Stimulated activated CD8-positive, alpha-beta memory T cell treated with anti-CD3 and anti-CD28 coated beads, Interleukin-7, amount 100 ng/mL, for 1 hour (primary cell): Measurements from ENCODE around the gene PSMA3.

Experiments used
- DNase-seq, 2 donors: peaks; one replicate each; pipeline ENCODE4 v3.0.0-alpha.2; 2020; ENCODE audit warnings: low read depth in 2 of 2

PSMA3 gene

GRCh38 chr14:58272588-58273372 is 28.1 kb downstream of the PSMA3 start:
- DNase-seq: no peak

DNA sequence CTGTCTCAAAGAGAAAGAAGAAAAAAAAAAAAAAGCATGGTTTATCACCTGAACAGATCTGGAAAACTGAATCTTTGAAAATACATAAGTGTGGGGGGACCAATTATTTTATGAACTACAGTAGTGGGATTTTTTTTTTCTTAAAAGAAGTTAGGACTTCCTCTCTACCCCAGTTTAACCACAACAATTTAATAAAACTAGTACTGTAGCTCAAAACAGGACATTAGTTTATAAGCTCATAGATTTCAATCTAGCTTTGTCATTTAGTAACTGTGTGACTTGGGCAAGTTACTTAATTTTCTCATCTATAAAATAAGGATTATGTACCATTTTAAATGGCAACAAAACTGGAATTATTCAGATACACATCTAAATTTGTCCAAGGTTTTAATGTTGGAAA is 30.2 kb downstream of the PSMA3 start:
- DNase-seq: no peak

GRCh38 chr14:58275527-58276190 is 31.0 kb downstream of the PSMA3 start:
- no peak for DNase-seq

DNA sequence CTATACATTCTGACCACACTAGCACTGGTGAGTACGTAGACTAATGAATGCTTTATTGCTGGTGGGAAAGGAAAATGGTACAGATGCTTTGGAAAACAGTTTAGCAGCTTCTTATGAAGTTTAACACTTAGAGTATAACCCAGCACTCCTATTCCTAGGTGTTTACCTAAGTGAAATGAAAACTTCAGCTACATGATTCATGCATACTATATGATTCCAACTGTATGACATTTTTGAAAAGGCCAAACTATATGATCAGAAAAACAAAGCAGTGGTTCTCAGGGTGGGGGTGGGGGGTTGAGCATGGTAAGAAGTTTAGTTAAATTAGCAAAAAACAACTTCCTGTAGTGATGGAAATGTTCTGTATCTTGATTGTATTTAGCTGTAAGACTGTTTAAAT is 31.6 kb downstream of the PSMA3 start:
- no peak for DNase-seq

DNA sequence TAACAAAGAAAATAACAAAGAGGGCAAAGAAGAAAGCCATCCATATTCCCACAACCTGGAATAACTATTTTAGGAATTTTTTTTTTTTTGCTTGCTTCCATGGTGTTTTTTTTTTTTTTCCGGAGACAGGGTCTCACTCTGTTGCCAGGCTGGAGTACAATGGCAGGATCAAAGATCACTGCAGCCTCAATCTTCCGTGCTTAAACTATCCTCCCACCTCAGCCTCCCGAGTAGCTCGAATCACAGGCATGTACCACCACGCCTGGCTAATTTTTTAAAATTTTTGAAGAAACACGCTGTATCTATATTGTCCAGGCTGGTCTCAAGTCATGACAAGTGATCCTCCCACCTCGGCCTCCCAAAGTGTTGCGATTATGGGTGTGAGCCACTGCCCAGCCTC is 33.5 kb downstream of the PSMA3 start:
- DNase-seq: no peak

DNA sequence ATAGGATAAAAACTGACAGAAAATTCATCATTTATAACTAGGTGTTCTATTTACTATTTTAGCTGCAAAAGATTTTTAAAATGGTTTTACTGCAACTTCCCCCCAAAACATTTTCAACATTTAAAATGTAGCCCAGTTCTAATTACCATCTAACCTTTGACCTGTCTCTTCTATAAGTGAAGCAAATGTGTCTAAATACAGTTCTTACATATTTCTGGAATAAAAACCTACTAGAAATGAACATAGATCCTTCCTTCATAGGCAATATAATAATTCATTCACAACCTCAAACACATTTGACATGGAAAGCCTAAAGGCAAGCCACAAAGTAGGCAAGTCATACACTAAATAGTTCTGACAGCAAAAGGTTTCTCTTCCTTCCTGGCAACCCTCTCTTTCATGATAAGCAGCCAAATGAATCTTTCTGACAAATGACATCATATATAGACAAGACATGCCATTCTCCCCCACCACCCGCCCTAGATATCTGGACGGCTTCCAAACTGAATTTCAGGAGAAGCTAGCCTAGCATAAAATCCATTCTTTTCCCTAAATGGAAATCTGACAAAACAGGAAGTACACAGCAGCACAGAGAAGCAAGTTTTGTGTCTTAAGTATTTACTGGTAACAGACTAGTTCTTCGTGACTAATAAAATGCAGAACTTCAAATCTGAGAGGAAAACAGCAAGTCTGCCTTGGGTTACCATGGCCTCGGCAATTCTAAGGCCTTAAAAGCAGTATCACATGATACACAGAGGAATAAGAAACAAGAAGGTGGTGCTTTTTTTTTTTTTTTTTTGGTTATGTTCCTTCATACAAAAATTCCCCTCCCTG is 36.5 kb downstream of the PSMA3 start:
- DNase-seq: no peak

DNA sequence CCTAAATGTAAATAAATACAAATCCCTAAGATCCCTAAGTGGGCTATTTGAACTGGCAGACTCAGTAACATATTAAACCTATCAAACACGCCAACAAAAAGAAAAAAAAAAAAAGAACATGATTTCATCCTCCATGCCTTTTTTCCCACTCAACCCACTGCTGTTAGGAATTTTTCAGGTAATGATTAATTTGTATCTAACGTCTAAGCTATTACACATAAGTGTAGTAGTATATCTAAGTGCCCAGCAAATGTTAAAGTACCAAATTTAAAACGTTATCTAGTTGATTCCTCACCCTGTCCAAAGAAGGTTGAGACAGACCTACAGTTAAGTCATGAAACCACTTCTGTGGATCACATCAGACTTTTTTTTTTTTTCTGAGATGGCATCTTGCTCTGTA is 37.3 kb downstream of the PSMA3 start:
- DNase-seq: no peak

DNA sequence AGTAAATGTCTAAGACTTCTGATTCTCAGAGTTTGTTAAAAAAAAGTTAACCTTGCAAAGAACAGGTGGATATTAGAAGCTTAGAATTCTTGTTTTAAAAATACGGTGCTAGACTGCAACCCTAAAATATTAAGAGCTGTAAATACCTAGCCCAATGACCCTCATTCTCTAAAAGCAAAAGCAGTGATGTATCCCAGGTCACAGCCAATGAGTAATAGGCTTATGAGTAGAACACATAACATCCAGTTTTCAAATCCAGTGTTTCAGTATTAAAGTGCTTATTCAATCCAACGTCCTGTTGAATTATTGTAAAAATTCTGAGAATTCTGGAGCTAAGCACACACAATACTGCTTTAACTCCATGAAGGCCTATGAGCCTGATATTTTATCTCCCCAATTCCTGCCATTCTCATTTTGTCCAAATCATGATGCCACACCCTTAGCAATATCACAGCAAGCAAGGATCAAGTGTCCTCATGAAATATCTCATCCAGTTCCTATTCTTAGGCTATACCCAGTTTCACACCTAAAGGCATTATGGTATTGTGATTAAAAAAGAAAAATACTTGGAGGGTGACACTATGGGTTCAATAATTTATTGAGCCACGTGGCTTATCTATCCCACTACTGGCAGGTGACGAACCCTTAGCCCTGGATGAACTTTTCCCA is 38.4 kb downstream of the PSMA3 start:
- no peak for DNase-seq

GRCh38 chr14:58283730-58284129 is 39.1 kb downstream of the PSMA3 start:
- DNase-seq: no peak

DNA sequence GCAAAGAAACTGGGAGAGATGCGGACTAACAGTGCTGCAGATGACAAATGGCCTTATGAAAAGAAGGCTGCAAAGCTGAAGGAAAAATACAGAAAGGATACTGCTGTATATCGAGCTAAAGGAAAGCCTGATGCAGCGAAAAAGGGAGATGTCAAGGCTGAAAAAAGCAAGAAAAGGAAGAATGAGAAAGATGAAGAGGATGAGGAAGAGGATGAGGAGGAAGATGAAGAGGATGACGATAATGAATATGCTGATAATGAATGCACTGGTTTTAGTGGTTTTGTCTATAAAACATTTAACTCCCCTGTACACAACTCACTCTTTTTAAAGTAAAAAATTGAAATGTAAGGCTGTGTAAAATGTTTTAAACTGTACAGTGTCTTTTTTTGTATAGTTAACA is 40.5 kb downstream of the PSMA3 start:
- DNase-seq: no peak

- DNase-seq: no peak
Observed at GRCh38 chr14:58287607-58288042, 43.0 kb downstream of the PSMA3 start.

DNA sequence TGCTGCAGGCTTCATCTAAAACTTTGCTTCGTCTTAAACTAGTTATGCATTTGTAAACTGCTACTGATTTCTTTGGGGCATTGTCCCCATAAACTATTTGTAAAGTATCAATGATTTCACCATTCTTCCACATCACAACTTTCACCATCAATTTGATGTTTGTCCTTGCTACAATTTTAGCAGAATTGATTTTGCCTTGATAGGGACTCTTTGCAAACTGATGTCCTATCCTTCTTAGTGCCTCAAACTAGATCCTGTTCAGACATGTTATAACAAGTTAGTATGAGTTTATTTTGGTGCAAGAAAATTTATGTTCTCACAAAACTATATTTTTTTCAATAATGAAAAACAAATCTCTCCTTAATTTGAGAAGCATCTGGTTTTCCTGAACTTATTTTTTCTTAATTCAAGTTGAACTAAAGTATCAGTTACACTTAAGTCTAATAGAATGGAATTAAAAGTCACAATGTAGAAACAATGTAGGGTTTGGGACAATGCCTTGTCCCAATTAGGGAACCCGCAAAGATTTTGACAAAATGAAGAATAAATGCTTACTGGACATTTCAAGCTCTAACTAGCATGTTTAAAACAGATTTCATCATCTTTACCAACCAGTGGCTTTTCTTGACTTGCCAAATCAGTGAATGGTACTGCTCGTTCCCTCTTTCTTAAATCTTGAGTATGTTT is 43.6 kb downstream of the PSMA3 start:
- no peak for DNase-seq

DNA sequence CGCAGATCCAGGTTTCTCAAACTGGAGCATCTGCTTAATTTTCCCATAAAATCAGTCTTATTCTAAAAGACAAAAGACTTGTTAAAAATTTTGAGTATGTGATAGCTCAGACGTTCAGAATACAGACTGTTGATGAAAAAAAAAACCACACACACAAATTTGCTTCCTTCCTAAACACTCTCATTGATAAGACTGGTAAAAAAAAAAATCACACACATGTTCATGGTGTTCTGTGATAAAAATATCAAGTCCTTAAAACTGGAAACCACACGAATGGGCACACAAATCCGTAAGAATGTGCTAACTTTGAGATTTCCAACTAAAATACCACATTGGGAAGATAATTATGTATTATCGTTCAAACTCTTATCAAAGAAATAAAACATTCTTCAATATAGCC is 47.0 kb downstream of the PSMA3 start:
- DNase-seq: no peak

GRCh38 chr14:58292187-58292586 is 47.5 kb downstream of the PSMA3 start:
- no peak for DNase-seq

GRCh38 chr14:58294201-58294600 is 49.6 kb downstream of the PSMA3 start:
- no peak for DNase-seq

- no peak for DNase-seq
Observed at GRCh38 chr14:58296726-58297125, 52.1 kb downstream of the PSMA3 start.

GRCh38 chr14:58297412-58297761 is 52.7 kb downstream of the PSMA3 start:
- no peak for DNase-seq

DNA sequence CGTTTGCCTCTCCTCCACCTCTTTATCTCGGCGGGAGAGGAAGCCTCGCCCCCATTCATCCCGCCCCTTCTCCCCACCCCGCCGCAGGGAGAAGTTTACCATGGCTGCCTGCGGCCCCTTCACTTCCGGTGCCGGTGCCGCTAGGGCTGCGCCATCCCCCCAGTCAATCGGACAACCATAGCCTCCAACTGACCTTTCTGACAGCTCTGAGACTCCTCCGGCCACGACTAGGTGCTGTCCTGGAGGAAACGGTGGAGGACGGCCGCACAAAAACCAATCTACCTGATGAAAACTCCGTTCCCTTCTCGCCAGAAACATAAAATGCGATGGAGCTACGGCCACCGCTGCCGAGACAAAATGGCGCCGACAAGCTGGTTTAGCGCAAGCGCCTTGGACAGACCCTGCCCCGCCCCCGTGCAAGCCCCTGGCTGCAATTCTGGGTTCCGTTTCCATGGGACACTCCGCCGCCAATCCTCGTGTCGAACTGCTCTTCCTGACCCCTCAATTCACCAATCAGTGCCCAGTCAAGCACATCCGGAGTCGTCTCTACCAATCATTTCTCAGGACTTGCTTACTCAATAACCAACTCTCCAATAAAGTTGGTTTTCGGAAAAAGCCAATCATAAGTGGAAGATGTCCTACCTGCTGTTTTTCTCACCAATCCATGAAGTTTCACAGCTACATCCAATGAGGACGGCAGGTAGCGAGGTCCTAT is 53.3 kb downstream of the PSMA3 start:
- peak; percentile 93 to 96 for DNase-seq

DNA sequence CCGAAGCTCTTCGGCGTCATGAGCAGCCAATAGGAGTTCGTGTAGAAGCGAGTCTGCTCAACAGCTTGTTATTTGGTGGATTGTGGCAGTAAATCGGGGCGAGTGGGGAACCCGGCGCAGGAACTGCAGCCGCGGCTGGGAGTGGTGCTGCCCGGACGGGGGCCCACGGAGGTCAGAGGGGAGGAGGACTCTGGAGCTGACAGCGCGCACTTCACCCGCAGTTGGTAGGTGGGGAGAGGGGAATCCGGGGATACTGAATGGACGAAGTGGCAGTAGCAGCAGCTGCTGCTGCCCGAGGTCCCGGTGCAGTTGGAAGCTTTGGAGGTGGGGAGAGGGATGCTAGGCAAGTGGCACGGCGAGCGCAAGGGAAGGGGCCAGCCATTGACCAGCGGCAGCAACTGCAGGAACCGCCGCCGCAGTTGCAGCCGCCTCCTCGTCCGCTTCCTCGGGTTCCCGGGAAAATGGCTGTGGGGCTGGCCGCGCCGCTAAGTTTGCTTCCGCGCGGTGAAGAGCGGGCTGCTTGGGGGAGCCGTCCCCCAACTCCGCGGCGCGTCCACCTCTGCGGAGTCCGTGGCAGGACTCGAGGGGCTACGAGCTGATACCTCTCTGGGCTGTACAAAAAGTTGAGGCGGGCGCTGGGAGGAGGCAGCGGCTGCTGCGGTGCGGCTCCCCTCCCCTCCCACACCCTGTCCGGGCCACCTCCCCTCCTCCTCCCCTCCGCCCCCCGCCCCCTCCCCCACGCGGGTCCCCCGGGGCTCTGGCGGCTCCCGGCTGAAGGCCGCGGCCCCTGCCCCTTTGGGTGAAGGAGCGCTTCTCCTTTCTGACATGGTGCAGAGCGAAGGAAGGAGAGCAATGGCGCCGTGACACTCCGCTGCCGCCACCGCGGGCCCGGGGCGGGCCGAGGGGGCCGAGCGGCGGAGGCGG is 54.1 kb downstream of the PSMA3 start, which contains the start of gene ARID4A:
ARID4A (plus strand) TSS at position 79 of the 924 bp plus-strand sequence. CDS start 1,300 bp downstream, outside the sequence.
- peak; percentile 9 to 16 for DNase-seq
